Umbilical cord (tissue), 2 donors: ENCODE measurements around the gene SVIL. TPM values are rescaled to one million over a fixed set of nuclear protein-coding genes. Genes with fewer than 3 reads are reported as not detected.
"Not testable (repeated sequence)": the region's sequence is repeated elsewhere in the genome, so short reads cannot be mapped to it uniquely, and the experiment has no call there.

ENCODE experiments used
- DNase-seq: peaks from one replicate; pipeline ENCODE4 v3.0.0-alpha.2; 2015; ENCODE audit warnings: low spot score
- total RNA-seq: library from RNA; depleted of rRNA; stranded (reverse); fragments of >200 nt; gene quantifications from one replicate; pipeline ENCODE4 v1.2.3, GENCODE V29; 2014; ENCODE audit warnings: low replicate concordance; ENCODE audit not compliant: insufficient read depth

The SVIL gene
- total RNA-seq, 1 donor from 2014 or later: 122 TPM

GRCh38 chr10:29487884-29488266 is 146.9 kb downstream of the SVIL start:
- DNase-seq: not testable (repeated sequence)

- DNase-seq: not testable (repeated sequence)
Observed at GRCh38 chr10:29487032-29487883, 147.5 kb downstream of the SVIL start.

GRCh38 chr10:29486433-29486832 is 148.3 kb downstream of the SVIL start:
- no peak for DNase-seq

- not testable (repeated sequence) for DNase-seq
Observed at GRCh38 chr10:29484677-29485076, 150.1 kb downstream of the SVIL start.

- DNase-seq: peak; percentile 74
Observed at GRCh38 chr10:29482591-29483431, 152.0 kb downstream of the SVIL start.

- DNase-seq: peak; percentile 32
Observed at GRCh38 chr10:29481906-29482440, 152.8 kb downstream of the SVIL start.

- no peak for DNase-seq
Observed at GRCh38 chr10:29479981-29480954, 154.5 kb downstream of the SVIL start.

- DNase-seq: no peak
Observed at GRCh38 chr10:29479081-29479925, 155.5 kb downstream of the SVIL start.

- DNase-seq: no peak
Observed at GRCh38 chr10:29473406-29474100, 161.2 kb downstream of the SVIL start.

GRCh38 chr10:29473087-29473356 is 161.7 kb downstream of the SVIL start:
- DNase-seq: no peak

- no peak for DNase-seq
Observed at GRCh38 chr10:29472301-29473086, 162.3 kb downstream of the SVIL start.

- DNase-seq: peak; percentile 46
Observed at GRCh38 chr10:29471544-29471859, 163.3 kb downstream of the SVIL start.

- peak; percentile 66 for DNase-seq
Observed at GRCh38 chr10:29470843-29471543, 163.8 kb downstream of the SVIL start.

- DNase-seq: no peak
Observed at GRCh38 chr10:29470355-29470705, 164.4 kb downstream of the SVIL start.

GRCh38 chr10:29469481-29470354 is 165.1 kb downstream of the SVIL start:
- no peak for DNase-seq

GRCh38 chr10:29465384-29465783 is 169.4 kb downstream of the SVIL start:
- no peak for DNase-seq

- DNase-seq: not testable (repeated sequence)
Observed at GRCh38 chr10:29464671-29465171, 170.1 kb downstream of the SVIL start.
